Measurements from ENCODE around the gene FGF14.

FGF14 gene

DNA sequence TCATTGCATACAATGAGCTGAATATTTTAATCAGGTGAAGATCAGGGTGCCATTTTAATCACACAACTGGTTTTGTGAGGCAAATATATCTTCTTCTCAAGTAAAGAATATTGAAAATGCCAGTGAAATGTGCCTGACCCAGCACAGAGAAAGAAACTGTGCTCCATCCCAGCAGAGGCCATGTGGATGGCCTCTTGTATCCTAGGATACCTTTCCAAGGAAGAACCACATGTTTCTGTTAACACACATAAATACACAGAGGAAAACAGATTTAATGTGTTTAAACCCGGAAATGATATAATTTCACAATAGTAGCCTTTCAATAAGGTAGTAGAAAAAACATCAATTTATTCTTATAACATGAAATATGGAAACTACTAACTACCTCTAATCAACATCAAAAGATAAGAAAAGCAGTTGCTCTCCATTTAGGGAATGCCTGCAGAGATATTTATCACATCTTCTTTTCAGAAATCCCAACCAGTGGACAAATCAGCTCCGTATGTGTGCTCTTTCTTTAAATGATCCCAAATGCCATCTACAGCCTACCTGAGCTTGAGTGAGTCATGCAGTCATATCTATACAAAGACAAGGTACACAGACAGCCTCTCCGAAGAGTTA lies 157.1 kb downstream of the FGF14 start:
- H3K27ac ChIP-seq: no peak overlapping the region
- TF ChIP-seq ZFX (IDR thresholded peaks at IDR 0.05; ENCODE audit: borderline replicate concordance): no peak
- TF ChIP-seq, protein P1, sequence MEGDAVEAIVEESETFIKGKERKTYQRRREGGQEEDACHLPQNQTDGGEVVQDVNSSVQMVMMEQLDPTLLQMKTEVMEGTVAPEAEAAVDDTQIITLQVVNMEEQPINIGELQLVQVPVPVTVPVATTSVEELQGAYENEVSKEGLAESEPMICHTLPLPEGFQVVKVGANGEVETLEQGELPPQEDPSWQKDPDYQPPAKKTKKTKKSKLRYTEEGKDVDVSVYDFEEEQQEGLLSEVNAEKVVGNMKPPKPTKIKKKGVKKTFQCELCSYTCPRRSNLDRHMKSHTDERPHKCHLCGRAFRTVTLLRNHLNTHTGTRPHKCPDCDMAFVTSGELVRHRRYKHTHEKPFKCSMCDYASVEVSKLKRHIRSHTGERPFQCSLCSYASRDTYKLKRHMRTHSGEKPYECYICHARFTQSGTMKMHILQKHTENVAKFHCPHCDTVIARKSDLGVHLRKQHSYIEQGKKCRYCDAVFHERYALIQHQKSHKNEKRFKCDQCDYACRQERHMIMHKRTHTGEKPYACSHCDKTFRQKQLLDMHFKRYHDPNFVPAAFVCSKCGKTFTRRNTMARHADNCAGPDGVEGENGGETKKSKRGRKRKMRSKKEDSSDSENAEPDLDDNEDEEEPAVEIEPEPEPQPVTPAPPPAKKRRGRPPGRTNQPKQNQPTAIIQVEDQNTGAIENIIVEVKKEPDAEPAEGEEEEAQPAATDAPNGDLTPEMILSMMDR (IDR thresholded peaks at IDR 0.05): no peak

DNA sequence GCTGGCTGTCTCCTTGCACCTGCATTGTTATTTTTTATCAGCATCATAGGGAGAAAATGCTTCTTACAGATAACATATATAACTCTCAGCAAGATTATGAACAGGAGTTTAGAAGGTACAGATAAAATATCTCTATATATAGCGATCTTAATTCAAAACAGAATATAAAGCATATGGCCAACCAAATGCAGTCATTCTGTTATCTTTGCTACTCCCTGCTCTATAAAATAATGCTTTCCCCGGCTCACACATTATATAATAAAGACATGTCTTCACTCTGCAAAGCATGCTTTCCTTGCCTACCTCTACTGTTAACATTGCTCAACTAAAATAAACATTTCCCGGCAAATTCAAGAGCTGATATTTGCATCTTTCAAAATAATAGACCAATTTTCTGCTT lies 161.7 kb downstream of the FGF14 start:
- no peak overlapping the region for H3K27ac ChIP-seq
- TF ChIP-seq, protein P1 (IDR thresholded peaks at IDR 0.05): no peak
- no peak for TF ChIP-seq ZFX (IDR thresholded peaks at IDR 0.05; ENCODE audit: borderline replicate concordance)

DNA sequence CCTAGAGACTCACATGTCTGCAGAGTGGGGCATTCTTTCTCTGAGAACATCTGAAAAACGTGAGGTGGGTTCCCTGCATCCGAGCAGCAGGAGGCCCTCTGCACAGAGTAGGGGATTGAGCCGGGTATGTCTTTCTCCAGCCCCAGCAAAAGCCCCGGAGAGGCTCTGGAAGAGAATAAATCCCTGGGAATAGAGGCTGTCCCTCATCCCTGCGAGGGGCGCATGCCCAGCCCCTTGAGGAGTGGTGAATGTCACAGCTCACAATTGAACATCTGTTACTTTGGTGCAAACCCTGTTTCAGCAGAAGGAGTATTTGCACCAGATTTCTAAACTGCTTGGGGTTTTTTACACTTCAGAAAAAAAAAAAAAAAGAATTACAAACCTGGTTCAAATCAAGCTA lies 164.6 kb downstream of the FGF14 start:
- TF ChIP-seq ZFX (IDR thresholded peaks at IDR 0.05; ENCODE audit: borderline replicate concordance): no peak
- TF ChIP-seq, protein P1 (IDR thresholded peaks at IDR 0.05): no peak
- H3K27ac ChIP-seq: no peak overlapping the region

DNA sequence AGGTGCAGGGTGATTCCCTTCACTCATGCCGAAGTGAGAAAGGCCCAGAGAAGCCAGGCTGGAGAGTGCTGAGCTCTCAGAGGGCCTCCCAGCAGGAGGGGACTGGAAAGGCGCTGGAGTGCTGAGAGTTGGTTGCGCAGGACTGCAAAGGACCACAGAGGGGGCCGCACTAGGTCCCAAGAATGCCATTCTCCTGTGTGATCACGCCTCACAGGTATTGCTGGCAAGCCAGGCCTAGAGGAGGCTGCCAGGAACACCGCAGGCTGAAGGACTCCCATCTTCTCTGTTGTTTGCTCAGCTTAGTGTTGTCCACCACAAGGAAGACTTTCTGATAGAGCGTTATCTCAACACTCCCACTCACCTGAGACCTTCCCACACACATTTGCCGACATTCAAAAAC lies 165.0 kb downstream of the FGF14 start:
- TF ChIP-seq, protein P1 (IDR thresholded peaks at IDR 0.05): no peak
- no peak for TF ChIP-seq ZFX (IDR thresholded peaks at IDR 0.05; ENCODE audit: borderline replicate concordance)
- H3K27ac ChIP-seq: no peak overlapping the region

DNA sequence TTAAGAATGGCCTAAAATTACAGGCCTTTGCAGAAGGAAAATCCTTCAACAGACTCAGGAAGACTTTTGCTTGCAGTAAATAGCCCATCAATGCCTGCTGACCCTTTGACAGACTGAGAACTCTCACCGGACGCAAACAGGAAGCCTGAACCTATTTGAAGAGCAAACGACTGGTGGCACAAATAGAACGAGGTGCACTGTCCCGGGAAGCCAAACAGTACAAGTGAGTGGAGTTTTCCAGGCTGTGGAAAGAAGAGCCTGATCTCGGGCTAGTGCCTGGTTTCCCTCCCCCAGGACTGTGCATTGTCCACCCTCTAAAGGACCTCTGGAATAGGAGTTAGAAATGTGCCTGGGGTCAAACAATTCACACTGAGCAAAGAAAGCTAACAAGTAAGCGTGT lies 165.5 kb downstream of the FGF14 start:
- no peak overlapping the region for H3K27ac ChIP-seq
- TF ChIP-seq, protein P1 (IDR thresholded peaks at IDR 0.05): no peak
- no peak for TF ChIP-seq ZFX (IDR thresholded peaks at IDR 0.05; ENCODE audit: borderline replicate concordance)

DNA sequence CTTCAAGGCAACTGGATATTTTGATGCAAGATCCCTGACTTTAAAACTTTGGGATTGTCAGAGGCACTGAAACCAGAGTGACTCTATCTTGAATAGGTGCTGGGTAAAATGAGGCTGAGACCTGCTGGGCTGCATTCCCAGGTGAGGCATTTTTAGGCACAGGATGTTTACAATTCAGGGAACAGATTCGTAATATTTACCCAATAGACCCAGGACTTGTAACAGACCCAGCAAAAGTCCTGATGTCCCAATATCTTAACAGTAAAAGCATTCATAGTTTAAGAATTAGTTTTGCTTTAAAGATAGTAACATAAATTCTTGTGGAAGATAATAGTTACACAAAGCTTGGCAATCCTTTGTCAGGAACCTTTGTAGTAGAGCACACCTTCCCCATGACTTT lies 166.2 kb downstream of the FGF14 start:
- no peak overlapping the region for H3K27ac ChIP-seq
- TF ChIP-seq, protein P1 (IDR thresholded peaks at IDR 0.05): no peak
- no peak for TF ChIP-seq ZFX (IDR thresholded peaks at IDR 0.05; ENCODE audit: borderline replicate concordance)

DNA sequence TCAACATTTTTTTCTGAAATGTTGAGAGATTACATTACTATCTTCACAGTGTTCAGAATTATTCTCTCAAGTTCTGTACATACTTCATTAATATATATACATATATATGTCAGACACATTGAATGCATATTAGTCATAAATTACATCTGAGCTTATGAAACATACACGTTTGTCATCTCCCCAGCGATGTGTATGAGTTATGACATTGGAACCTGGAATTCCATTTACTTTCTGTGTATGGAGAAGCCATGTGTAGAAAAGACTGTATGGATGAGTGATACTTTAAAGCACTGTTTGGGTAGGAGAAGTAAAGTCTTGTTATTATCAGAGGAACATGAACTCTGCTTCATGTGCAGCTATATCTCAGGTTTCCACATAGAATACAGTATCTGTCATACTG lies 167.2 kb downstream of the FGF14 start:
- H3K27ac ChIP-seq: no peak overlapping the region
- no peak for TF ChIP-seq ZFX (IDR thresholded peaks at IDR 0.05; ENCODE audit: borderline replicate concordance)
- TF ChIP-seq, protein P1 (IDR thresholded peaks at IDR 0.05): no peak

All from 22Rv1 (cell line).